HG03439 (cell line): ENCODE results near the gene KCNIP4.

Source experiments
- ATAC-seq: cut with Tn5 transposase; IDR thresholded peaks from one replicate; pipeline ENCODE4 v1.9.1; 2021; ENCODE audit warnings: mild to moderate bottlenecking, moderate library complexity; ENCODE audit not compliant: unreplicated experiment

The KCNIP4 gene

DNA sequence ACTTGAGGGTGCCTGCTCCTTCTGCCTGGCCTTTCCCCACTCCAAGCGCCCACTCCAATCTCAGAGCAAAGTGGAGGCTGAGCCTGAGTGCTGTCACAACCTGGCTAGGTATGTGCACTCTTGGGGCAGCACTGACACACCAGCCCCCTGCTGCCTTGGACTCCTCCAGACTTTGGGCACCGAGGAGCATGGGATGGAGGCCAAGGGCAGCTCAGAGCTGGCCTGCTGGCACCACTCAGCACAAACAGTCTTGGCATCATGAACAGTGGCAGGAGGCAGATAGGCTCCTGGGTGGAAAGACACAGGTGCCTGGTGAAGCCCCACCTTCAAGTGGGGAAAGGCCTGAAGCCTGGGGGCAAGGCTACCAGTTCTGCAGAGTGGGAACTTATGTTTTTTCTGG, 91.8 kb downstream of the KCNIP4 start:
- no peak for ATAC-seq

DNA sequence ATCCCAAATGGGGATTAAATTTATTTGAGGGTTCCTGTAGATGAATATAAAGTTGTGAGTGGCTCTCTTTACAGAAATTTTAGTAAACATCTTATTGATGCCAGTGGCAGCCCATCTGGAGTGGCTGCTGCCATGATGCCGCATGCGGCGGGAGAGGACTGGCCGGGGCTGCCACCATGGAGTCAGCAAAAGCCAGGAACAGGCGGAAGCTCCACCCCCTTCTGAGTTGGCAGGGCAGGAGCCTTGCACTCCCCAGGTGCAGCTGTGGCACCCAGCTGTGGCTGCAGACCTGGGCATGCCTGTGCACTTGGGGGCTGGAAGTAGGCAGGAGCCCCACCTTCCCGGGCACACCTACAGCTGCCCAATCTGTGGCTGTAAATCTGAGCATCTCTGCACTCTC, 92.3 kb downstream of the KCNIP4 start:
- no peak for ATAC-seq

DNA sequence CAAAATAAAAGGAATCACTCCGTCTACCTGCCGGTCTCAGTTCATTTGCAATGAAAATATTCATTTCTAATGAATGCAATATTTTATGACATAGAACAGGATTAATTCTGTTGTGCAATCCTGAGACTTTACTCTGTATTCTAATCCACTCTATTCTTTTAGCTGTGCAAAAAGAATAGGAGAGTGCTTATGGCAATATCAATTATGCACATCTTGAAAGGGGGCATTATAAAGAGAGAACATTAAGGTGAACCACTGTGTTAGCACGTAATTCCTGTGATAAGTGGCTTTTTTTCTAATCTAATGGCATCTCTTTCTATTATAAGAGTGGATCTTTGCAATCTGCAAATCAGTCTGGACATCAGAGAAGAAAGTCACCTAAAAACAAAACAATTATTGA, 99.5 kb downstream of the KCNIP4 start:
- ATAC-seq, result no peak

DNA sequence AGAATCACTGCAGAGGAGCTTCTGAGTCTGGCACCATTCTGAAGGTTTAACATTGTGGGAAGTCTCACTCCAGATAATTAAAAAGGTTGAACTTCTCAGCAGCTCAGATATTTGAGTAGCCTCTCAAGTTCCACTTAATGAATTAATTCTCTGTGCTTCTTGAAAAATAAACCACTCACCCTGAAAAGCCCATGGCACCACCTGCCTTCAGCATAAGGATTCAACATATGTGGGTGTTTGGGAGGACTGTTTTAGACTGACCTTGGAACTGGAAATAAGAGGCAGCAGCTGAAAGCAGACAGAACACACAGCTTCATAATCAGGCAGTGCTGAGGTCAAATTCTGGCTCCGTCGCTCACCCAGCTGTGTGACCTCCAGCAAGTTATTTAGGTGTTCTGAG, 100.6 kb downstream of the KCNIP4 start:
- no peak for ATAC-seq

DNA sequence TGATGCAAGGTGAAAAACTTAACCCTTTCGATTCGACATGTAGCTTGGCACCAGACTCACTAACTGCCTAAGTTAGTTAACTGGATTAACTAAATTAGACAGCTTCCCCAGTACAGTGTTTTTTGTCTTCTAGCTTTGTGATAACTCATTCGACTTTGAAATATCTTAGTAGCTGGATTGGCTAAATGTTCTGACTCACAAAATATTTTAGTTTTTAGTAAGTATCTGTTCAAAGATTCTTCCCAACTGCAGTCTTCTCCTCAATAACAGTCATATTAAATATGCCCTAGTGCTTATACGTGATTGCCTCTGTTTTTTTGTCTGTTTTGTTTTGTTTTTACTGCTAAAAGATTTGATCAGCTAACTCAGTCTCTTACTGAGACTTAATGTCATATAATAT, 102.9 kb downstream of the KCNIP4 start:
- no peak for ATAC-seq

DNA sequence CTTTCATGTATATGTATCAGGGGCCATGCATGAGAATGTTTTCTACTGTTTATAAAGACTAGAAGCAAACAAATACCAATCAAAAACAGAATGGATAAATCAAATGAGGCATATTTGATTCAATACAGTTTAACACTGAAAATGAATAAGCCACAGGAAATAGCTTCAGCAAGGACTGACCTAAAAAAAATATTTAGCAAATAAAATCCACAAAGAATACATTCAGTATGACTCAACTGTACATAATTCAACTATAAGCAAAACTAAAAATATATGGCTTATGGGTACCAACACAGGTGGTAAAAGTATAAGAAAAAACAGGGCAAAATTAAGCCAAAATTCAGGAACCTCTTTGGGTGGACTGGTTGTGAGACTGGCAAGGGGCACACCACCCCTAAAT, 112.9 kb downstream of the KCNIP4 start:
- no peak for ATAC-seq

DNA sequence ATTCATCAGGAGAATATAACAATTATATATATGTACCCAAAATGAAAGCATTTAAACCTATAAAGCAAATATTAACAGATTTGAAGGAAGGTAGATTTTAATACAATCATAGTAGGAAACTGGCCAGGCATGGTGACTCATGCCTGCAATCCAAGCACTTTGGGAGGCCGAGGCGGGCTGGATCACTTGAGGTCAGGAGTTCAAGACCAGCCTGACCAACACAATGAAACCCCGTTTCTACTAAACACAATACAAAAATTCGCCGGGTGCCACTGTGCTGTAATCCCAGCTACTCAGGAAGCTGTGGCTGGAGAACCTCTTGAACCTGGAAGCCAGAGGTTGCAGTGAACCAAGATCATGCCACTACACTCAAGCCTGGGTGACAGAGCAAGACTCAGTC, 118.3 kb downstream of the KCNIP4 start:
- no peak for ATAC-seq

DNA sequence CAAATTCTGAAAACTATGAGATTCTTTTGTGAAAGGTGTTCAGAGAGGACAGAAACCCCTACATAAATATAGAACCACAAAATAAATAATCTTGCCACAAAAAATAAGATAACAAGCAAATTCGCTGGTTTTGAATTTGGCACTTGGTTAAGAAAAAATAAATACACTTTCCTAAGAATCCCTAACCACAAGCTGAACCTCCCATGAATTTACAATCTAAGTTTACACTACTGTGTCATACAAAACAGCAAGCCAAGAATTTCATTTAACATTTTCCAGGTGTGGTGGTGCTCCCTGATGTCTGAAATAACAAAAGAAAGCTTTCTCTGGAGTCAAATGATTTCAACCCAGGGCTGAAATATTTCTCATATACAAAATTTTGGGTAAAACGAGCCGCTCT, 121.0 kb downstream of the KCNIP4 start:
- no peak for ATAC-seq

DNA sequence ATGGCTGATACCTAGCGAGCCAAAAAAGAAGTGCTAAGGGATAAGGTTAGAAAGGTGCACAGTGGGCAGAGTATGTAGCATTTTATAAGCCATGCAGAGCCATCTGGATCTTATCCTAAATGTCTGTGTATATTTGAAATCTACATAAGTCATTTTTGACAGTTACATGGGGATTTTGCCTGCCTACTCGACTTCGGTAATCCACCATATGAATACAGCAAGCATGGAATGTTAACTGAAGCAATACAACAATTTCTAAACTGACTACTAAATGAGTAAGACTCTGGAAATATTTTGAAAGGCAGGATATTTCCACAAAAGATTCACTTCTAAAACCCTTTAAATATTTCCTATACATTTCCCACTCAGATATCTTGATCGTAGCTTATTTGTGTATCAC, 122.5 kb downstream of the KCNIP4 start:
- no peak for ATAC-seq

DNA sequence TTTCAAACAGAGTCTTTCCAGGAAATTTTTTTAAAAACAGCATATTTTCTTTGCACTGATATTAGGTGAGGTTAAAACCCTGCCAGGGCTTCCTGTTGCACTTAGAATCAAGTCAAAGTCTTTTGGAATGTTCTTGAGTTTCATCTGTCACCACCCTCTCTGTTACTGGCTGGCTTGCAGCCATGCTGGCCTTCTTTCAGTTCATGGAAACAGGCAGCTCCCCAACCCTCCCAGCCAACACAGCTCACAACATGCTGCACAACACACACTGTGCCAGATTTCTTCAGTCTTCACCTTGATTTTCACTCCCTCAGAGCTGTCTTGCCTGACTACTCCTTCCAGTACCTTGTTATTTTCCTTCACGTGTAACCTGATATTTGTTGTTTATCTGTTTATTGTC, 129.5 kb downstream of the KCNIP4 start:
- ATAC-seq, result no peak

DNA sequence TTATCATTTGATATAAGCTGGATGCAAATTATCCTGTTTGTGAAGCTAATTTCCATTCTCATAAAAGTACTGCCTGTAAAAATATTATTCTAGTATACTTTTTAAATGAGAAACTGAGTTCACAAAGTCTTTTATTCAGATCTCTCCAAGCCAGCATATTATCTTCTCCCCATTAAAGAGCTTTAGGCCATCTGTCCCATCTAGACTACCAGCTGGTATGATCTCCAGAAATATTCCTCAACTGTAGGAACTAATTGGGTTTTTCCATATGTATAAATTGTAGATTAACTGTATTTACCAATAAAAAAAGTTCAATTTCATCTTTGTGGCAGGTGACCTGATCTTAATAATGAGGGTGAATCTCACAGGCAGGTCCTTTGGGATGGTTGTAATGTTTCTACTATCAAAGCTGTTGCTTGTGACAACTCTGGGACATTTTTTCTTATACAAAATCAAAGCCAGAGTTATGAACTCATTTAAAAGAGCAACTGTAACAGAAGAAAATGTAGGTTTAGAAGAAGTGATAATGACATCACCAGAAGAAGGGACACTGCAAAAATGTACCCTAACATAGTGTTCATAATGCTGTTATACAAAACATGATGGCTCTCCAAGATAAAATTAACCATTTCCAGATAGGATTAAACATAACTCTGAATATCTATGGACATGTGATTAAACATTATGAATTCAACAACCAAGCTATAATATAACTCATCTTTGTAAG, 132.8 kb downstream of the KCNIP4 start:
- no peak for ATAC-seq

DNA sequence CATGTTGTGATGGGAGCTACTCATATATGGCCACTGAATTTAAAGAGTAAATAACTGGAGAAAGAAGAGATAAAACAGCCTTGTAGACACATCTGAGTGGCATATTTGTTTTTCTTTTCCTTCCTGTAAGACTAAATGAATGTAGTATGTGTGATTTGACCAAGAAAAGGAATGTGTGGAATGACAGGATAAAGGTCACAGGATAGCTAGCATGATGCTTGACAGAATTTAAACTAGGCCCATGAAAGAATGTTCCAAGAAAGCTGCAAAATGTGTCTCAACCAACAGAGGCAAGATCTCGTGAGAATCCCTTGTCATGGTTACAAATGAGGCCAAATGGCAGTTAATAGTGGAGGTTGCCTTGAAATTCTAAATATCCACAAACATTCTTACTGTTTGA, 137.0 kb downstream of the KCNIP4 start:
- no peak for ATAC-seq

DNA sequence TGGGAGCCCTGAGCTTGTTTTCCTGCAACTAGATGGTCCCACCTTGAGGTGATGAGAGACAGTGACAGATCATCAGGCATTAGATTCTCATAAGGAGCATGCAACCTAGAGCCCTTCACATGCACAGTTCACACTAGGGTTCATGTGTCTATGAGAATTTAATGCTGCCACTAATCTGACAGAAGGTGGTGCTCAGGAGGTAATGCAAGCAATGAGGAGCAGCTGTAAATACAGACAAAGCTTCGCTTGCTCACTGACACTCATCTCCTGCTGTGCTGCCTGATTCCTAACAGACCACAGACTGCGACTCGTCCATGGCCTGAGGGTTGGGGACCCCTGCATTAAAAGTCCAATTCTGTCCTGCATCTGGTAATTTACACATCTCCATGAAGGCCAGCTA, 141.6 kb downstream of the KCNIP4 start:
- no peak for ATAC-seq

DNA sequence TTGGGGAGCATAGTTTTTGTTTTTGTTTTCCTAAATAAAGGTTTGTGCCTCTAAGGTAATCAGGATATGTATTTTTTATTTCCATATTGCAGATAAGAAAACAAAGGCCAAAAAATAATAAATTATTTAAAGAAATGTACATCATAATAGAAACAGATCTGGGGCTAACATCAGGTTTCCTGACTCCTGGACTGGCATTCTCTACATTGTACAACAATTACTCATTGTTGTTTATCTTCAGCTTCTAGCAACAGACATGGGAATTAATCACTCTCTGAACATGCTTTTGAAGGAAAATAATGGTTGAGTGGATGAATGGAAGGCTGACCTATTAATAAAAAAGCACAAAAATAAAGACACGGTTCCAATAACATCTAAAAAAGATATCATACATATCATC, 146.2 kb downstream of the KCNIP4 start:
- ATAC-seq, result no peak

DNA sequence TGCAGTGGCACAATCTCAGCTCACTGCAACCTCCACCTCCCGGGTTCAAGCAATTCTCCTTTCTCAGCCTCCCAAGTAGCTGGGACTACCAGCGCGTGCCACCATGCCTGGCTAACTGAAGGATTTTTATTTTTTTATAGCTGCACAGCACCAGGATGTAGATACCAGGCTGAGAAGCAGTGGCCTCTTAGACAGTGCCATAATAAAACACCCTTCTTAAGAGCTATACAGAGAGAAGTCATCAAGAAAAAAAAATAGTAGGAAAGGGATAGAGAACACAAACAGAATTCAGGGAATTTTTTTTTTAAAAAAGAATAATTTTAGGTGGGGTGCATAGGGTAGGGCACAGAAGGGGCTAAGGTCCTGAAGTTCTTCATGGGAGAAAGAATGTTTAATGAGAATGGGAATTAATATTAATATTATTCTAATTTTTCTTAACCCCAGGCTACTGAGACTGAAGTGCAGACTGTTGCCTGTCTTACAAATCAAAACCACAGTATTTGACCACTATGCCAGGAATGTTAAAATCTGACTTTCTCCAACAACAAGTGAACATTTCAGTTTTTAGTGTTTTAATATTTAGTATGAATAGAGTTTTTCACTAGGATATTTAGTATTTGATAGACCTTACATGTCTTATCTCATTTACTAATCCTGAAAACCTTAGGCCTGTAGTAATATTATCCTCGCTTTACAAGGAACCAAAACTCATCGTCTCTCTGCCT, 146.7 kb downstream of the KCNIP4 start:
- no peak for ATAC-seq

DNA sequence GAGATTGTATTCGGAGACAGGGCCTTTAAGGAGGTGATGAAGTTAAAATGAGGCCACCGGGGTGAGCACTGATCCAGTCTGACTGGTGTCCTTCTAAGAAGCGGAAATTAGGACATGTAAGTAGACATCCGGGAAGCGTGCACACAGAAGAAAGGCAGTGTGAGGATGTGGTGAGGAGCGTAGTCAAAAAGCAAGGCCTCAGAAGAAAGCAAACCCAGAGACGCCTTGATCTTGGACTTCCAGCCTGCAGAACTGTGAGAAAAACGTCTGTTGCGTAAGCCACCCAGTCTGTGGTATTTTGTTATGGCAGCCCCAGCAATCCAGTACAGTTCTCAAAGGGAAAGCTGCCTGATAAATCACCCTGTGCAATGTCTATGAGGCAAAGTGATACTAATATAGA, 153.5 kb downstream of the KCNIP4 start:
- ATAC-seq, result no peak

DNA sequence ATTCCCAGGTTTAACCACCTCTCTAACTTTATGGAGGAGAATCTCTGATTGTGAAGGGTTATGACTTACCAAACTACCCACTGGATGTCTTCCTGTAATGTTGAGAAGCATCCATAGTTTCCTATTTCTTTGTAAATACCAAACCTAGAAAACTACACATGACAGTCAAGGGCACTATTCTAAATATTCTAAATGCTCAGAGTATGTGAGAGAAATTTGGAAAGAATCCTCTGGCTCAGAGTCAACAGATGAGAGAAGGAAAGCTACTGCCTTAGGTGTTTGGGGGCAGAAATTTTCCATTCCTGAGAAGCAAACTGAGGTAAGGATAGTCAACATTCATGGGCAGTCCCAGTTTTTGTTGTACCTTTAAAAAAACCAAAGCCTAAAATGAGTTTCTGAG, 155.8 kb downstream of the KCNIP4 start:
- no peak for ATAC-seq

DNA sequence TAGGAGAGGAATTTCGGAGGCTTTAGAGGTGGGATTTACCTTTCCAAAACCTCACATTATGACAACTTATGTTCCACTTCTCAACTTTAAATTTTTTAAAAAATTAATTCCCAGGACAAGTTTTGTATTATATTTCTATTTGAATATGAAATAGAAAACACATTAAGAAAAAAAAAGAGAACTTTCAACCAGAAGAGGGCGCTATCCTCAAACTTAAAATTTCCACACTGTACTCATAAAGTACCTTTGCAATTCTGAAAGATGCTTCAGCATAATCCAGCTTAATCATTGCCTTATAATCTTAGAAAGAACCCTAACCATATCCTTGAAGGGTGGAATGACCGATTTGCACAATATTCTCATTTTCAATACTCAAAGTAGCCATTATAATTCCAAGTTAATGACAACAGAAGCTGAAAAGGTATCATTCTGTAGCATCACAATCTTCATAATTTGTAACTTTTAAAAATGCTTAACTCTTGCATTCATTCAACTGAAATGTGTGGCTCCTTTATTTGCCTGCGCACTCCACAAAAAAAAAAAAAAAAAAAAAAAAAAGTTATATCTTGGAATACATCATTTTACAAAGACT, 158.0 kb downstream of the KCNIP4 start:
- ATAC-seq, result no peak

DNA sequence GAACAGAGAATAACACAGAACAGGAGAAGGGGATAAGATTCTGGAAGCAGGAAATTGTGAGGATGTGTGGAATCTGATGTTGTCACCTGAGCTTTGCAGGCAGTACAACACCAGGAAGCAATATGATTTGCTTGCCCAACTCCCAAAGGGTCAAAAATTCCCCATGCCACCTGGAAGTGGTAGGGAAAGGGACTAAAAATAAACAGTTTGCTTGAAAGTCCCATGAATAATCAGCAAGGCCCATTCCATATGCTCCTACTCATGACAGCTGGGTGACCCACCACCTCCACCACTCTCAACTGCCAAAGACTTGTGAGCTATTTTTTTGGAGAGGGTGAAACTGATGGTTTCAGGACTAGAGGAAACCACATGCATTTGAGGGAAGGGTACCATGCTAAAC, 168.4 kb downstream of the KCNIP4 start:
- ATAC-seq, result no peak

DNA sequence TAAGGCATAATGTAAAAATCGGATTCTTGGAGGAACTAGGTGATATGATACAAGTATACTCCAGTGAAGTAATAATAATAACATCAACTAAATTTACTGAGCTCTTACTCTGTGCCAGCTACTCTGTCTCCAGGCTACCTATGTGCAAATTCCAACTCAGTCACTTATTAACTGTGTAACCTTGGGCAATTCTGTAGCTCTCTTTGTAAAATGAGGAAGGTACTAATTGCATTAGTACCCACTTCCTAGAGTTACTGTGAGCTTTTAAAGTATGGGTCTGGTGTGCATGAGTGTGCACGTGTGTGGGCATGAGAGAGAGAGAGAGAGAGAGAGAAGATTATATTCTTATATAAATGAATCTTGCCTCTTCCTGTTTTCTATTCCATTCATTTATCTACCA, 169.9 kb downstream of the KCNIP4 start:
- no peak for ATAC-seq

DNA sequence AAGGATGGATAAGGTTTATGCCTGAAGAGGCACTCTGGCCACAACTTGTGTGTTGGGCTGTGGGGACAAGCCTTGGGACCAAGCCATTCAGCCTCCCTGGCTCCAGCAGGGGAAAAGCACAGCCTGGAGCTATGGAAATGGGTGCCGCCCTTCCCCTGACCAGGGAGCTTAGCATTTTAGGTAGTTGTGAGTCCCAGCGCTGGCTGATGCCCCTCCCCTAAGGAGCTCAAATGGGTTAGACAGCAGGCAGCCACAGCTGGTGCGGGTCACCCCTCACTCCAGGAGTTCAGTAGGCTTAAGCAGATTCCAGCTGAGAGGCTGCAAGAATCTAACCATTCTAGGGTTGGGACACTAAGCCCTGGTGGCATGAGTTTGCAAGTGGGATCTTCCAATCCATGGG, 172.9 kb downstream of the KCNIP4 start:
- ATAC-seq, result no peak

DNA sequence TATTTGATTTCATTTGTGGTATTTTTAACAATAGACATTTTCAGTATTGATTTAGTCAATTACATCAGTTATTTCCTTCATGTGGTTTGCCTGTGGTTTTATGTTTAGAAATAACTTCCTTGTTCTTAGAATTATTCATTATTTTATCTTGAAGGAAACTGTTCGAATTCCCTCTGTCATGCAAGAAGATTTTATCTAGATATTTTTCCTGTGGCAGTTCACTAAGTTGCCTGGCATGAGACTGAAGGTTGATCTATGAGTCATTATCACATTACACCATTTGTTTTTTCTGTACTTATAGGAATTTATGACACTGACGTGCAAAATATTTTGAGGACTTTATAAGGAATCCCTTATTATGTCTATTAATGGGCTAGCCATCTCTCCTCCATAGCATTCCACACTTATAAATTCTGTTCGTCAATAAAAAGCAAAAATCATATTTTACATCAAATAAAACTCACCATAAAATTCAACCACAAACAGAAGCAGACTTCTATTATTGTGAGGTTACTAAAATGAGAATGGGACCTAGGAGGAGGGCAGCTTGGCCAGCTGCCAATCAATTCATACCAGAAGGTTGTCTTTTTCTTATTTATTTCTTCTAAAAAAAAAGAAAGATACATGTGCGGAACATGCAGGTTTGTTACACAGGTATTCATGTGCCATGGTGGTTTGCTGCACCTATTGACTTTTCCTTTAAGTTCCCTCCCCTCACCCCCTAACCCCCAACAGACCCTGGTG, 179.0 kb downstream of the KCNIP4 start:
- no peak for ATAC-seq
